Upper lobe of left lung (tissue), 4 donors: ENCODE measurements around the gene ROBO1.

Experiments
- POLR2A ChIP-seq, 4 donors: fragments of 450-650 bp; IDR thresholded peaks; one replicate each; pipeline ENCODE4 v1.5.1; 2016 to 2017; ENCODE audit warnings: antibody characterized with exemption in 4 of 4, mild to moderate bottlenecking in 2 of 4
- TF ChIP-seq, protein P1 (sequence below), 6 experiments: fragments of 450-650 bp in 4 of 6; fragments of 200-600 bp in 2 of 6; sonication (generic) in 2 of 6; IDR thresholded peaks; one replicate each; pipeline ENCODE4 v1.5.1; 2016 to 2019; ENCODE audit warnings: antibody characterized with exemption in 6 of 6

DNA sequence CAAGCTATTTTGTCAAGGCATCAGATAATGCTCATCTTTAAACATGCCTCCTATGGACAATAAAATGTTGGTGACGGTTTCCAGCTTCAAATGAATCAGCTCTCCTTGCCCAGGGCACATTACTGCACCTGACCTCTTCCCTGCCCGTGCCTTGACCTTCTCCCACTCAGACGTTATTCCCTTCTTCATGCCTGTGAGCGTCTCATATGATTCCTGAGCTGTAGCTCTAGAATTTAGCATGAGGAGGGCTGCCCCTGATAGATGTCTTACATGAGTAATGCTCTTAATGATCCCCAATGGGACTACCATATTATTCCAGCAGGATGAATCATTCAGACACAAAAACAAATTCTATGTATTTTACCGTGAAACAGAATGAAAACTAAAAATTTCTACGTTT is 762.7 kb downstream of the ROBO1 start:
- TF ChIP-seq, protein P1, sequence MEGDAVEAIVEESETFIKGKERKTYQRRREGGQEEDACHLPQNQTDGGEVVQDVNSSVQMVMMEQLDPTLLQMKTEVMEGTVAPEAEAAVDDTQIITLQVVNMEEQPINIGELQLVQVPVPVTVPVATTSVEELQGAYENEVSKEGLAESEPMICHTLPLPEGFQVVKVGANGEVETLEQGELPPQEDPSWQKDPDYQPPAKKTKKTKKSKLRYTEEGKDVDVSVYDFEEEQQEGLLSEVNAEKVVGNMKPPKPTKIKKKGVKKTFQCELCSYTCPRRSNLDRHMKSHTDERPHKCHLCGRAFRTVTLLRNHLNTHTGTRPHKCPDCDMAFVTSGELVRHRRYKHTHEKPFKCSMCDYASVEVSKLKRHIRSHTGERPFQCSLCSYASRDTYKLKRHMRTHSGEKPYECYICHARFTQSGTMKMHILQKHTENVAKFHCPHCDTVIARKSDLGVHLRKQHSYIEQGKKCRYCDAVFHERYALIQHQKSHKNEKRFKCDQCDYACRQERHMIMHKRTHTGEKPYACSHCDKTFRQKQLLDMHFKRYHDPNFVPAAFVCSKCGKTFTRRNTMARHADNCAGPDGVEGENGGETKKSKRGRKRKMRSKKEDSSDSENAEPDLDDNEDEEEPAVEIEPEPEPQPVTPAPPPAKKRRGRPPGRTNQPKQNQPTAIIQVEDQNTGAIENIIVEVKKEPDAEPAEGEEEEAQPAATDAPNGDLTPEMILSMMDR (IDR thresholded peaks at IDR 0.05), result no peak
- TF ChIP-seq POLR2A (IDR thresholded peaks at IDR 0.05), result no peak
